Adrenal gland (tissue), 5 donors: ENCODE results near the gene CSKMT.

Experiments used
- POLR2A ChIP-seq, 2 donors: fragments of 450-650 bp; IDR thresholded peaks; one replicate each; pipeline ENCODE4 v1.6.1; 2017; ENCODE audit warnings: antibody characterized with exemption in 2 of 2, mild to moderate bottlenecking in 2 of 2, moderate library complexity in 1 of 2
- TF ChIP-seq, protein P1 (sequence below), 6 experiments: fragments of 450-650 bp in 4 of 6; fragments of 200-600 bp in 2 of 6; sonication (generic) in 1 of 6; IDR thresholded peaks; 1 replicate in 5 of 6; 2 replicates in 1 of 6; pipeline versions ENCODE4 v1.5.1 to v1.8.0; 2016 to 2021; ENCODE audit warnings: antibody characterized with exemption in 6 of 6, mild to moderate bottlenecking in 2 of 6, moderate library complexity in 1 of 6
- donor health status: DM: no; HTN: no; CAD: no.

- TF ChIP-seq, protein P1, sequence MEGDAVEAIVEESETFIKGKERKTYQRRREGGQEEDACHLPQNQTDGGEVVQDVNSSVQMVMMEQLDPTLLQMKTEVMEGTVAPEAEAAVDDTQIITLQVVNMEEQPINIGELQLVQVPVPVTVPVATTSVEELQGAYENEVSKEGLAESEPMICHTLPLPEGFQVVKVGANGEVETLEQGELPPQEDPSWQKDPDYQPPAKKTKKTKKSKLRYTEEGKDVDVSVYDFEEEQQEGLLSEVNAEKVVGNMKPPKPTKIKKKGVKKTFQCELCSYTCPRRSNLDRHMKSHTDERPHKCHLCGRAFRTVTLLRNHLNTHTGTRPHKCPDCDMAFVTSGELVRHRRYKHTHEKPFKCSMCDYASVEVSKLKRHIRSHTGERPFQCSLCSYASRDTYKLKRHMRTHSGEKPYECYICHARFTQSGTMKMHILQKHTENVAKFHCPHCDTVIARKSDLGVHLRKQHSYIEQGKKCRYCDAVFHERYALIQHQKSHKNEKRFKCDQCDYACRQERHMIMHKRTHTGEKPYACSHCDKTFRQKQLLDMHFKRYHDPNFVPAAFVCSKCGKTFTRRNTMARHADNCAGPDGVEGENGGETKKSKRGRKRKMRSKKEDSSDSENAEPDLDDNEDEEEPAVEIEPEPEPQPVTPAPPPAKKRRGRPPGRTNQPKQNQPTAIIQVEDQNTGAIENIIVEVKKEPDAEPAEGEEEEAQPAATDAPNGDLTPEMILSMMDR (IDR thresholded peaks at IDR 0.05): no peak
- TF ChIP-seq POLR2A (IDR thresholded peaks at IDR 0.05): no peak
Measured at GRCh38 chr11:62716816-62717215, 51.7 kb downstream of the CSKMT start.
